GM12891 (cell line): ENCODE measurements around the gene CCDC8.

Experiments used
- PAX5 ChIP-seq: IDR thresholded peaks from 2 replicates; pipeline ENCODE4 v1.6.1; 2011; ENCODE audit warnings: low read length, moderate library complexity, mild to moderate bottlenecking; ENCODE audit not compliant: insufficient read depth, severe bottlenecking
- POLR2A ChIP-seq: IDR thresholded peaks from 2 replicates; pipeline ENCODE4 v1.6.1; 2011; ENCODE audit warnings: low read depth, low read length, control low read depth
- POLR2AphosphoS5 ChIP-seq: IDR thresholded peaks from 2 replicates; pipeline ENCODE4 v1.6.1; 2011; ENCODE audit warnings: low read depth, low read length, control low read depth
- POU2F2 ChIP-seq: IDR thresholded peaks from 2 replicates; pipeline ENCODE4 v1.6.1; 2011; ENCODE audit warnings: low read depth, mild to moderate bottlenecking, control low read depth, low read length, moderate library complexity
- SPI1 ChIP-seq: IDR thresholded peaks from 2 replicates; pipeline ENCODE4 v1.6.1; 2011; ENCODE audit warnings: low read depth, low read length, control low read depth
- TAF1 ChIP-seq: IDR thresholded peaks from 2 replicates; pipeline ENCODE4 v1.6.1; 2011; ENCODE audit warnings: low read depth, low read length, control low read depth

DNA sequence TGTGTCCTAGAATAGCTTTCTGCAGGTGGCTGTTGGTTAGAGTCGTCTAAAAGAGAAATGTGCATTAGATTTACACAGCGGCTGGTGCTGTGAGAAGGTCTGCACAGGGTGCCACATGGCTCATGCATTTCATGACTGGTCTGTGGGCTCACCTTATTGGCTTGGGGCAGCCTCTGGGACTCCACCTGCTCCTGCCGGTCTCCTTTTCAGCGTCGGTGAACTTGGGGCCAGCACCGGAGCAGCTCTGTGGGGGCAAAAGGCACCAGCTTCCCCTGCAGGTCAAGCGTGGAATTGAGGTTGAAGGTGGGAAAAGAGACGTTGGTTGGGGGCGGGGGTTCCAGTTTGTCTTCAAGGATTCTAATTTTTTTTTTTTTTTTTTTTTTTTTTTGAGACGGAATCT, 18.5 kb upstream of the CCDC8 start:
- TF ChIP-seq POLR2A (no peak), PAX5 (no peak), SPI1 (no peak), TAF1 (no peak), POLR2AphosphoS5 (no peak), POU2F2 (no peak)
